ENCODE data around the gene ZNF804A. TPM values are rescaled to one million over a fixed set of nuclear protein-coding genes. Genes with fewer than 3 reads are reported as not detected.

ZNF804A gene
- total RNA-seq, 1 donor from 2014 or later, result 0.32 TPM

- no peak for FAIRE-seq
Observed at GRCh38 chr2:184860744-184861143, 262.4 kb downstream of the ZNF804A start.

DNA sequence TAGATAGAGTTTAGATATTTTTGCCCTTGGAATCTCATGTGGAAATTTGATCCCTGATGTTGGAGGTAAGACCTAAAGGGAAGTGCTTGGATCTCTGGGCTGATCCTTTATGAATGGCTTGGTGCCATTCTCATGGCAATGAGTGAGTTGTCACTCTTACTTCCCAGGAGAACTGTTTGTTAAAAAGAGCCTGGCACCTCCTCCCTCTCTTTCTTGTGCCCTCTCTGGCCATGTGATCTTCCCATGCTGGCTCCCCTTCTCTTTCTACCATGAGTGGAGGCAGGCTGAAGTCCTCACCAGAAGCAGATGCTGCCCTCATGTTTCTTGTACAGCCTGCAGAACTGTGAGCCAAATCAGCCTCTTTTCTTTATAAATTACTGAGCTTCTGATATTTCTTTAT lies 276.9 kb downstream of the ZNF804A start:
- Histone ChIP-seq H3K79me2 (ENCODE audit: insufficient read depth, low read length) (no peaks in the 10 kb centered on the region), H3K27me3 (ENCODE audit: insufficient read depth, low read length) (no peaks in the 10 kb centered on the region), H3K4me2 (ENCODE audit: low read length) (no peak overlapping the region), H3K27ac (ENCODE audit: low read depth, low read length) (no peak overlapping the region), H2AFZ (ENCODE audit: low read depth, low read length) (no peak overlapping the region), H3K4me3 (ENCODE audit: insufficient read depth, low read depth, low read length) (no peak overlapping the region), H4K20me1 (ENCODE audit: insufficient read depth, low read length) (no peaks in the 10 kb centered on the region), H3K9ac (ENCODE audit: low read length) (no peak overlapping the region), H3K9me3 (ENCODE audit: insufficient read depth, low read depth, low read length) (no peaks in the 10 kb centered on the region), H3K36me3 (ENCODE audit: insufficient read depth, low read length) (no peaks in the 10 kb centered on the region), H3K4me1 (ENCODE audit: insufficient read depth, low read length) (no peaks in the 10 kb centered on the region)
- TF ChIP-seq, protein P1, sequence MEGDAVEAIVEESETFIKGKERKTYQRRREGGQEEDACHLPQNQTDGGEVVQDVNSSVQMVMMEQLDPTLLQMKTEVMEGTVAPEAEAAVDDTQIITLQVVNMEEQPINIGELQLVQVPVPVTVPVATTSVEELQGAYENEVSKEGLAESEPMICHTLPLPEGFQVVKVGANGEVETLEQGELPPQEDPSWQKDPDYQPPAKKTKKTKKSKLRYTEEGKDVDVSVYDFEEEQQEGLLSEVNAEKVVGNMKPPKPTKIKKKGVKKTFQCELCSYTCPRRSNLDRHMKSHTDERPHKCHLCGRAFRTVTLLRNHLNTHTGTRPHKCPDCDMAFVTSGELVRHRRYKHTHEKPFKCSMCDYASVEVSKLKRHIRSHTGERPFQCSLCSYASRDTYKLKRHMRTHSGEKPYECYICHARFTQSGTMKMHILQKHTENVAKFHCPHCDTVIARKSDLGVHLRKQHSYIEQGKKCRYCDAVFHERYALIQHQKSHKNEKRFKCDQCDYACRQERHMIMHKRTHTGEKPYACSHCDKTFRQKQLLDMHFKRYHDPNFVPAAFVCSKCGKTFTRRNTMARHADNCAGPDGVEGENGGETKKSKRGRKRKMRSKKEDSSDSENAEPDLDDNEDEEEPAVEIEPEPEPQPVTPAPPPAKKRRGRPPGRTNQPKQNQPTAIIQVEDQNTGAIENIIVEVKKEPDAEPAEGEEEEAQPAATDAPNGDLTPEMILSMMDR (IDR thresholded peaks at IDR 0.05; ENCODE audit: insufficient read depth, low read depth, low read length), result no peak
- TF ChIP-seq EZH2 (IDR thresholded peaks at IDR 0.05; ENCODE audit: insufficient read depth, low read length), result no peak
- Mint-ChIP-seq H3K27ac (ENCODE audit: unreplicated experiment) (no peak overlapping the region), H3K4me1 (ENCODE audit: low read depth, unreplicated experiment) (peaks cover 6% of the 10 kb centered on the region), H3K9me3 (ENCODE audit: unreplicated experiment) (no peaks in the 10 kb centered on the region), H3K4me3 (ENCODE audit: unreplicated experiment) (no peak overlapping the region), H3K27me3 (ENCODE audit: low read depth, unreplicated experiment) (no peaks in the 10 kb centered on the region), H3K36me3 (ENCODE audit: low read depth, unreplicated experiment) (no peaks in the 10 kb centered on the region)
- no peak for DNase-seq (ENCODE audit: low read depth)
- FAIRE-seq, result no peak

More at GRCh38 chr2:184860744-184861143, 262.4 kb downstream of the ZNF804A start:
- Mint-ChIP-seq H3K4me3 (ENCODE audit: unreplicated experiment) (no peak overlapping the region), H3K27ac (ENCODE audit: unreplicated experiment) (no peak overlapping the region), H3K9me3 (ENCODE audit: unreplicated experiment) (peaks cover 5% of the 10 kb centered on the region), H3K36me3 (ENCODE audit: low read depth, unreplicated experiment) (no peaks in the 10 kb centered on the region), H3K4me1 (ENCODE audit: low read depth, unreplicated experiment) (no peaks in the 10 kb centered on the region), H3K27me3 (ENCODE audit: low read depth, unreplicated experiment) (no peaks in the 10 kb centered on the region)
- Histone ChIP-seq H3K4me2 (ENCODE audit: low read length) (no peak overlapping the region), H2AFZ (ENCODE audit: low read depth, low read length) (no peak overlapping the region), H3K9ac (ENCODE audit: low read length) (no peak overlapping the region), H4K20me1 (ENCODE audit: insufficient read depth, low read length) (no peaks in the 10 kb centered on the region), H3K27ac (ENCODE audit: low read depth, low read length) (no peak overlapping the region), H3K9me3 (ENCODE audit: insufficient read depth, low read depth, low read length) (peaks cover 3% of the 10 kb centered on the region), H3K79me2 (ENCODE audit: insufficient read depth, low read length) (no peaks in the 10 kb centered on the region), H3K4me1 (ENCODE audit: insufficient read depth, low read length) (no peaks in the 10 kb centered on the region), H3K27me3 (ENCODE audit: insufficient read depth, low read length) (no peaks in the 10 kb centered on the region), H3K36me3 (ENCODE audit: insufficient read depth, low read length) (no peaks in the 10 kb centered on the region), H3K4me3 (ENCODE audit: insufficient read depth, low read depth, low read length) (no peak overlapping the region)
- TF ChIP-seq, protein P1 (IDR thresholded peaks at IDR 0.05; ENCODE audit: insufficient read depth, low read depth, low read length), result no peak
- TF ChIP-seq EZH2 (IDR thresholded peaks at IDR 0.05; ENCODE audit: insufficient read depth, low read length), result no peak
- no peak for DNase-seq (ENCODE audit: low read depth)

GRCh38 chr2:184875911-184876310 lies 277.6 kb downstream of the ZNF804A start:
- Mint-ChIP-seq H3K4me3 (ENCODE audit: unreplicated experiment) (no peak overlapping the region), H3K27me3 (ENCODE audit: low read depth, unreplicated experiment) (no peaks in the 10 kb centered on the region), H3K4me1 (ENCODE audit: low read depth, unreplicated experiment) (peaks cover 6% of the 10 kb centered on the region), H3K9me3 (ENCODE audit: unreplicated experiment) (no peaks in the 10 kb centered on the region), H3K36me3 (ENCODE audit: low read depth, unreplicated experiment) (no peaks in the 10 kb centered on the region), H3K27ac (ENCODE audit: unreplicated experiment) (no peak overlapping the region)
- FAIRE-seq, result no peak
- Histone ChIP-seq H3K9me3 (ENCODE audit: insufficient read depth, low read depth, low read length) (no peaks in the 10 kb centered on the region), H3K27ac (ENCODE audit: low read depth, low read length) (no peak overlapping the region), H3K4me1 (ENCODE audit: insufficient read depth, low read length) (no peaks in the 10 kb centered on the region), H3K4me3 (ENCODE audit: insufficient read depth, low read depth, low read length) (no peak overlapping the region), H2AFZ (ENCODE audit: low read depth, low read length) (no peak overlapping the region), H4K20me1 (ENCODE audit: insufficient read depth, low read length) (no peaks in the 10 kb centered on the region), H3K79me2 (ENCODE audit: insufficient read depth, low read length) (no peaks in the 10 kb centered on the region), H3K9ac (ENCODE audit: low read length) (no peak overlapping the region), H3K4me2 (ENCODE audit: low read length) (no peak overlapping the region), H3K36me3 (ENCODE audit: insufficient read depth, low read length) (no peaks in the 10 kb centered on the region), H3K27me3 (ENCODE audit: insufficient read depth, low read length) (no peaks in the 10 kb centered on the region)
- DNase-seq (ENCODE audit: low read depth), result peak; percentile 18
- TF ChIP-seq EZH2 (IDR thresholded peaks at IDR 0.05; ENCODE audit: insufficient read depth, low read length), result no peak
- TF ChIP-seq, protein P1 (IDR thresholded peaks at IDR 0.05; ENCODE audit: insufficient read depth, low read depth, low read length), result no peak

Measured in astrocyte (in vitro differentiated cells and primary cell).